Fibroblast of mammary gland (primary cell): ENCODE measurements around the gene SVIL.
"Not testable (repeated sequence)": the region's sequence is repeated elsewhere in the genome, so short reads cannot be mapped to it uniquely, and the experiment has no call there.

Source experiments
- DNase-seq: peaks from one replicate; pipeline ENCODE4 v3.0.0-alpha.2; 2010; ENCODE audit warnings: low read depth
- H3K4me3 ChIP-seq: 2 replicates; pipeline ENCODE4 v1.5.1; 2011; ENCODE audit warnings: low read depth, mild to moderate bottlenecking, low read length, moderate library complexity; ENCODE audit not compliant: control insufficient read depth
- CTCF ChIP-seq: conservative IDR thresholded peaks from 2 replicates; pipeline ENCODE4 v1.5.1; 2011; ENCODE audit warnings: low read depth, low read length, inconsistent platforms; ENCODE audit not compliant: control insufficient read depth, insufficient read depth

Gene SVIL

GRCh38 chr10:29487884-29488266, 146.9 kb downstream of the SVIL start:
- peak; percentile 12 for TF ChIP-seq CTCF
- DNase-seq, H3K4me3 ChIP-seq: not testable (repeated sequence)

GRCh38 chr10:29487032-29487883, 147.5 kb downstream of the SVIL start:
- not testable (repeated sequence) for H3K4me3 ChIP-seq, DNase-seq

- DNase-seq, result no peak
- no peak overlapping the region for H3K4me3 ChIP-seq
- TF ChIP-seq CTCF, result no peak
Observed at GRCh38 chr10:29486433-29486832, 148.3 kb downstream of the SVIL start.

GRCh38 chr10:29484677-29485076, 150.1 kb downstream of the SVIL start:
- not testable (repeated sequence) for H3K4me3 ChIP-seq, DNase-seq

GRCh38 chr10:29482591-29483431, 152.0 kb downstream of the SVIL start:
- no peak overlapping the region for H3K4me3 ChIP-seq
- no peak for TF ChIP-seq CTCF
- peak; percentile 62 for DNase-seq

GRCh38 chr10:29481906-29482440, 152.8 kb downstream of the SVIL start:
- no peak for DNase-seq
- TF ChIP-seq CTCF, result no peak
- no peak overlapping the region for H3K4me3 ChIP-seq

GRCh38 chr10:29479981-29480954, 154.5 kb downstream of the SVIL start:
- DNase-seq, result no peak
- H3K4me3 ChIP-seq, result no peak overlapping the region
- TF ChIP-seq CTCF, result no peak
